SK-N-SH treated with all-trans-retinoic acid at 6 μM for 48 hours (cell line): Measurements from ENCODE around the gene RIMS4.

Experiments used
- ATAC-seq: fragments of 200-7000 bp; cut with Tn5 transposase; 3 replicates; pipeline ENCODE4 v1.9.1; 2020; ENCODE audit warnings: mild to moderate bottlenecking, moderate library complexity
- ARNTL ChIP-seq: fragments of 450-650 bp; formaldehyde crosslinking; IDR thresholded peaks from 2 replicates; pipeline ENCODE4 v1.5.0; 2020; ENCODE audit warnings: low read depth, mild to moderate bottlenecking, moderate library complexity, borderline replicate concordance
- BACH2 ChIP-seq: fragments of 250-450 bp; sonication (Bioruptor Pico); IDR thresholded peaks from 2 replicates; pipeline ENCODE4 v1.9.0; 2021; ENCODE audit warnings: mild to moderate bottlenecking, borderline replicate concordance
- CREB5 ChIP-seq: fragments of 250-450 bp; sonication (Bioruptor Pico); IDR thresholded peaks from 2 replicates; pipeline ENCODE4 v1.5.1; 2020; ENCODE audit warnings: low read depth, mild to moderate bottlenecking, moderate library complexity
- CSDC2 ChIP-seq: fragments of 250-450 bp; sonication (Bioruptor Pico); IDR thresholded peaks from 2 replicates; pipeline ENCODE4 v1.5.0; 2020; ENCODE audit warnings: mild to moderate bottlenecking, moderate library complexity
- CSRNP3 ChIP-seq: fragments of 250-450 bp; sonication (Bioruptor Pico); IDR thresholded peaks from 2 replicates; pipeline ENCODE4 v1.5.1; 2021; ENCODE audit warnings: mild to moderate bottlenecking, moderate library complexity
- ESRRG ChIP-seq: fragments of 250-450 bp; sonication (Bioruptor Pico); IDR thresholded peaks from 2 replicates; pipeline ENCODE4 v1.6.1; 2021; ENCODE audit warnings: mild to moderate bottlenecking
- GLIS3 ChIP-seq: fragments of 250-450 bp; sonication (Bioruptor Pico); IDR thresholded peaks from 2 replicates; pipeline ENCODE4 v1.5.0; 2020; ENCODE audit warnings: mild to moderate bottlenecking, moderate library complexity
- ISL1 ChIP-seq: fragments of 250-450 bp; sonication (Bioruptor Pico); IDR thresholded peaks from 2 replicates; pipeline ENCODE4 v2.1.2; 2022; ENCODE audit warnings: mild to moderate bottlenecking, moderate library complexity
- OSR1 ChIP-seq: fragments of 250-450 bp; sonication (Bioruptor Pico); IDR thresholded peaks from 2 replicates; pipeline ENCODE4 v1.8.0; 2022; ENCODE audit warnings: moderate library complexity, mild to moderate bottlenecking, inconsistent platforms
- POU6F1 ChIP-seq: fragments of 250-450 bp; sonication (Bioruptor Pico); IDR thresholded peaks from 2 replicates; pipeline ENCODE4 v1.8.0; 2021; ENCODE audit warnings: low read depth, mild to moderate bottlenecking, moderate library complexity, borderline replicate concordance
- RARB ChIP-seq: fragments of 250-450 bp; sonication (Bioruptor Pico); IDR thresholded peaks from 2 replicates; pipeline ENCODE4 v1.8.0; 2021; ENCODE audit warnings: mild to moderate bottlenecking, moderate library complexity
- TCF4 ChIP-seq: fragments of 250-450 bp; sonication (Bioruptor Pico); IDR thresholded peaks from 2 replicates; pipeline ENCODE4 v1.8.0; 2021; ENCODE audit warnings: mild to moderate bottlenecking, moderate library complexity, borderline replicate concordance
- TOX ChIP-seq: fragments of 250-450 bp; sonication (Bioruptor Pico); IDR thresholded peaks from 2 replicates; pipeline ENCODE4 v1.8.0; 2021; ENCODE audit warnings: mild to moderate bottlenecking, moderate library complexity, borderline replicate concordance
- ZC3H10 ChIP-seq: fragments of 250-450 bp; sonication (Bioruptor Pico); IDR thresholded peaks from 2 replicates; pipeline ENCODE4 v1.5.1; 2021; ENCODE audit warnings: mild to moderate bottlenecking, moderate library complexity
- ZFP3 ChIP-seq: fragments of 250-450 bp; sonication (Bioruptor Pico); IDR thresholded peaks from 2 replicates; pipeline ENCODE4 v1.5.0; 2020; ENCODE audit warnings: mild to moderate bottlenecking, moderate library complexity
- ZFP30 ChIP-seq: fragments of 450-650 bp; formaldehyde crosslinking; IDR thresholded peaks from 2 replicates; pipeline ENCODE4 v1.5.0; 2022; ENCODE audit warnings: mild to moderate bottlenecking, moderate library complexity
- ZNF565 ChIP-seq: fragments of 450-650 bp; formaldehyde crosslinking; conservative IDR thresholded peaks from 2 replicates; pipeline ENCODE4 v1.5.0; 2020; ENCODE audit warnings: low read depth, mild to moderate bottlenecking, moderate library complexity
- ZNF70 ChIP-seq: fragments of 450-650 bp; formaldehyde crosslinking; IDR thresholded peaks from 2 replicates; pipeline ENCODE4 v1.5.0; 2020; ENCODE audit warnings: mild to moderate bottlenecking, moderate library complexity
- ZNF8 ChIP-seq: fragments of 450-650 bp; formaldehyde crosslinking; IDR thresholded peaks from 2 replicates; pipeline ENCODE4 v1.5.0; 2020; ENCODE audit warnings: mild to moderate bottlenecking, moderate library complexity
- TF ChIP-seq, protein P1 (sequence below): fragments of 250-450 bp; sonication (Bioruptor Pico); IDR thresholded peaks from 2 replicates; pipeline ENCODE4 v1.5.0; 2020; ENCODE audit warnings: mild to moderate bottlenecking, moderate library complexity
- TF ChIP-seq, protein P2 (sequence below): fragments of 250-450 bp; sonication (Bioruptor Pico); IDR thresholded peaks from 2 replicates; pipeline ENCODE4 v1.8.0; 2020; ENCODE audit warnings: mild to moderate bottlenecking, moderate library complexity, borderline replicate concordance

Gene RIMS4

GRCh38 chr20:44762466-44763140, 47.7 kb downstream of the RIMS4 start:
- ATAC-seq: no peak; the same call in 2 of the 3 replicates
- TF ChIP-seq GLIS3 (CRISPR knock-in tag) (no peak), ZNF70 (CRISPR knock-in tag) (no peak), ZC3H10 (no peak), ZFP30 (CRISPR knock-in tag) (no peak), TCF4 (0 out of 2 replicates have a peak, but pooled peaks have one; percentile 41), CSRNP3 (no peak), CSDC2 (CRISPR knock-in tag) (no peak), TOX (CRISPR knock-in tag) (no peak), RARB (CRISPR knock-in tag) (no peak), ESRRG (CRISPR knock-in tag) (no peak), POU6F1 (CRISPR knock-in tag) (no peak), CREB5 (no peak), ARNTL (no peak), BACH2 (CRISPR knock-in tag) (no peak)
- TF ChIP-seq, protein P1, sequence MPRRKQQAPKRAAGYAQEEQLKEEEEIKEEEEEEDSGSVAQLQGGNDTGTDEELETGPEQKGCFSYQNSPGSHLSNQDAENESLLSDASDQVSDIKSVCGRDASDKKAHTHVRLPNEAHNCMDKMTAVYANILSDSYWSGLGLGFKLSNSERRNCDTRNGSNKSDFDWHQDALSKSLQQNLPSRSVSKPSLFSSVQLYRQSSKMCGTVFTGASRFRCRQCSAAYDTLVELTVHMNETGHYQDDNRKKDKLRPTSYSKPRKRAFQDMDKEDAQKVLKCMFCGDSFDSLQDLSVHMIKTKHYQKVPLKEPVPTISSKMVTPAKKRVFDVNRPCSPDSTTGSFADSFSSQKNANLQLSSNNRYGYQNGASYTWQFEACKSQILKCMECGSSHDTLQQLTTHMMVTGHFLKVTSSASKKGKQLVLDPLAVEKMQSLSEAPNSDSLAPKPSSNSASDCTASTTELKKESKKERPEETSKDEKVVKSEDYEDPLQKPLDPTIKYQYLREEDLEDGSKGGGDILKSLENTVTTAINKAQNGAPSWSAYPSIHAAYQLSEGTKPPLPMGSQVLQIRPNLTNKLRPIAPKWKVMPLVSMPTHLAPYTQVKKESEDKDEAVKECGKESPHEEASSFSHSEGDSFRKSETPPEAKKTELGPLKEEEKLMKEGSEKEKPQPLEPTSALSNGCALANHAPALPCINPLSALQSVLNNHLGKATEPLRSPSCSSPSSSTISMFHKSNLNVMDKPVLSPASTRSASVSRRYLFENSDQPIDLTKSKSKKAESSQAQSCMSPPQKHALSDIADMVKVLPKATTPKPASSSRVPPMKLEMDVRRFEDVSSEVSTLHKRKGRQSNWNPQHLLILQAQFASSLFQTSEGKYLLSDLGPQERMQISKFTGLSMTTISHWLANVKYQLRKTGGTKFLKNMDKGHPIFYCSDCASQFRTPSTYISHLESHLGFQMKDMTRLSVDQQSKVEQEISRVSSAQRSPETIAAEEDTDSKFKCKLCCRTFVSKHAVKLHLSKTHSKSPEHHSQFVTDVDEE (CRISPR knock-in tag): 0 out of 2 replicates have a peak, but pooled peaks have one; percentile 17

DNA sequence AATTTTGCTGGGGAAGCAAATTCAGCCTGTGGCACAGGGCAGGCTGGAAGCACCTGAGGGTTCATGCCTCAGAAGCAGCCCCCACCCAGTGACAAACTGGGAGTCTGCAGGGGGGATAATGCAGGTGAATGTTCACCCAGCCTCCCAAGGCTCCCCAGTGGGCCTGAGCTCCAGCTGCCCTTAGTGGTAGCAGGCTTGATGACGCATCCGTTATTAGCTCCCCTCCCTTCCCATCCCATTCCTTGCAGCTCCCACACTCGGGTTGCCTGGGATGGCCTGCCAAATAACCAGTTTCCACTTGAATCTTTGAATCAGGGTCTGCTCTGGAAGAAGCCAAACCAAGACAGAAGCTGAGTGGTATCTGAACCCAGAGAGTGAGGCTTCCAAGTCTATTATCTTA, 48.9 kb downstream of the RIMS4 start:
- no peak for ATAC-seq
- TF ChIP-seq, protein P1 (CRISPR knock-in tag): no peak
- TF ChIP-seq ISL1 (CRISPR knock-in tag) (no peak), CSRNP3 (no peak), RARB (CRISPR knock-in tag) (no peak), ZFP3 (CRISPR knock-in tag) (no peak), GLIS3 (CRISPR knock-in tag) (no peak), ZNF565 (no peak), ARNTL (no peak), OSR1 (no peak), ZC3H10 (no peak), BACH2 (CRISPR knock-in tag) (no peak), ZFP30 (CRISPR knock-in tag) (no peak), CREB5 (no peak), ZNF8 (CRISPR knock-in tag) (no peak), CSDC2 (CRISPR knock-in tag) (no peak)
- TF ChIP-seq, protein P2, sequence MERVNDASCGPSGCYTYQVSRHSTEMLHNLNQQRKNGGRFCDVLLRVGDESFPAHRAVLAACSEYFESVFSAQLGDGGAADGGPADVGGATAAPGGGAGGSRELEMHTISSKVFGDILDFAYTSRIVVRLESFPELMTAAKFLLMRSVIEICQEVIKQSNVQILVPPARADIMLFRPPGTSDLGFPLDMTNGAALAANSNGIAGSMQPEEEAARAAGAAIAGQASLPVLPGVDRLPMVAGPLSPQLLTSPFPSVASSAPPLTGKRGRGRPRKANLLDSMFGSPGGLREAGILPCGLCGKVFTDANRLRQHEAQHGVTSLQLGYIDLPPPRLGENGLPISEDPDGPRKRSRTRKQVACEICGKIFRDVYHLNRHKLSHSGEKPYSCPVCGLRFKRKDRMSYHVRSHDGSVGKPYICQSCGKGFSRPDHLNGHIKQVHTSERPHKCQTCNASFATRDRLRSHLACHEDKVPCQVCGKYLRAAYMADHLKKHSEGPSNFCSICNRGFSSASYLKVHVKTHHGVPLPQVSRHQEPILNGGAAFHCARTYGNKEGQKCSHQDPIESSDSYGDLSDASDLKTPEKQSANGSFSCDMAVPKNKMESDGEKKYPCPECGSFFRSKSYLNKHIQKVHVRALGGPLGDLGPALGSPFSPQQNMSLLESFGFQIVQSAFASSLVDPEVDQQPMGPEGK (CRISPR knock-in tag): no peak
